B cell (primary cell): ENCODE data around the gene ZNF630. TPM values are rescaled to one million over a fixed set of nuclear protein-coding genes. Genes with fewer than 3 reads are reported as not detected.
"Not testable (repeated sequence)": the region's sequence is repeated elsewhere in the genome, so short reads cannot be mapped to it uniquely, and the experiment has no call there.

ENCODE experiments used
- ATAC-seq: fragments of 200-7000 bp; cut with Tn5 transposase; one replicate; pipeline ENCODE4 v1.10.0; 2021; ENCODE audit warnings: low read depth, mild to moderate bottlenecking, moderate number of reproducible peaks, moderate library complexity
- CTCF ChIA-PET: fragments of 350-600 bp; sonication (Branson Sonifier 250); formaldehyde crosslinking; loops from one replicate; lab custom pipeline; 2021; ENCODE audit warnings: antibody characterized with exemption, inconsistent platforms; lab: Charles Lee
- POLR2A ChIA-PET: fragments of 350-600 bp; sonication (Branson Sonifier 250); formaldehyde crosslinking; loops from one replicate; lab custom pipeline; 2021; ENCODE audit warnings: antibody characterized with exemption; lab: Charles Lee
- DNase-seq: peaks from one replicate; pipeline ENCODE4 v3.0.0; 2013
- H2AFZ ChIP-seq: 2 replicates; pipeline ENCODE4 v1.6.1; 2012; ENCODE audit warnings: mild to moderate bottlenecking, low read depth, low read length; ENCODE audit not compliant: insufficient read depth, poor library complexity, severe bottlenecking
- H3K27ac ChIP-seq, 2 donors: 1 replicate in 1 of 2; 2 replicates in 1 of 2; pipeline ENCODE4 v1.5.1; 2012 to 2013; ENCODE audit warnings: low read length in 2 of 2, mild to moderate bottlenecking in 2 of 2, moderate library complexity in 1 of 2
- H3K27me3 ChIP-seq, 4 experiments: fragments of 200-600 bp in 1 of 4; sonication (generic) in 1 of 4; replicated peaks in 1 of 4; 1 replicate in 2 of 4; 2 replicates in 2 of 4; pipeline versions ENCODE4 v1.6.1 to v1.7.0; 2013 to 2016; ENCODE audit warnings: low read length in 3 of 4, mild to moderate bottlenecking in 2 of 4, mixed read lengths in 1 of 4, moderate library complexity in 1 of 4; ENCODE audit not compliant: insufficient read depth in 4 of 4, control insufficient read depth in 3 of 4; ENCODE audit errors: control extremely low read depth in 1 of 4
- H3K36me3 ChIP-seq, 2 experiments: replicated peaks in 1 of 2; 1 replicate in 1 of 2; 2 replicates in 1 of 2; pipeline versions ENCODE4 v1.6.1 to v1.7.1; 2013; ENCODE audit warnings: low read length in 1 of 2; ENCODE audit not compliant: insufficient read depth in 2 of 2, control insufficient read depth in 1 of 2; ENCODE audit errors: control extremely low read depth in 1 of 2, extremely low read depth in 1 of 2
- H3K4me1 ChIP-seq, 2 donors: fragments of 200-600 bp in 1 of 2; sonication (generic) in 1 of 2; 1 replicate in 1 of 2; 2 replicates in 1 of 2; pipeline versions ENCODE4 v1.5.1 to v1.6.1; 2013 to 2017; ENCODE audit warnings: low read length in 2 of 2; ENCODE audit not compliant: control insufficient read depth in 2 of 2, insufficient read depth in 2 of 2
- H3K4me2 ChIP-seq: replicated peaks from 2 replicates; pipeline ENCODE3; 2012; ENCODE audit warnings: mild to moderate bottlenecking, low read depth, low read length; ENCODE audit not compliant: poor library complexity, severe bottlenecking
- H3K4me3 ChIP-seq, 5 experiments: fragments of 200-600 bp in 1 of 5; sonication (generic) in 1 of 5; 1 replicate in 3 of 5; 2 replicates in 2 of 5; pipeline versions ENCODE4 v1.5.1 to v1.7.0; 2011 to 2016; ENCODE audit warnings: low read length in 4 of 5, mild to moderate bottlenecking in 4 of 5, low read depth in 2 of 5, control low read depth in 1 of 5, moderate library complexity in 1 of 5; ENCODE audit not compliant: insufficient read depth in 1 of 5; ENCODE audit errors: control extremely low read depth in 1 of 5, extremely low read depth in 1 of 5
- H3K79me2 ChIP-seq: fragments of 200-600 bp; sonication (generic); one replicate; pipeline ENCODE4 v1.6.0; 2016; ENCODE audit warnings: low read length; ENCODE audit not compliant: control insufficient read depth, insufficient read depth
- H3K9ac ChIP-seq: fragments of 200-600 bp; sonication (generic); 2 replicates; pipeline ENCODE4 v1.6.1; 2017; ENCODE audit warnings: mild to moderate bottlenecking, low read length, moderate library complexity
- H3K9me3 ChIP-seq, 3 donors: one replicate each; pipeline versions ENCODE4 v1.6.1 to v1.7.1; 2013; ENCODE audit warnings: low read length in 2 of 3; ENCODE audit not compliant: control insufficient read depth in 2 of 3, insufficient read depth in 1 of 3; ENCODE audit errors: control extremely low read depth in 1 of 3
- H4K20me1 ChIP-seq: 2 replicates; pipeline ENCODE4 v1.6.0; 2012; ENCODE audit warnings: mild to moderate bottlenecking, low read length; ENCODE audit not compliant: insufficient read depth, control insufficient read depth, poor library complexity, severe bottlenecking
- H3K27ac Mint-ChIP-seq: one replicate; pipeline ENCODE4 v1.8.0; 2021; ENCODE audit warnings: mixed read lengths
- H3K27me3 Mint-ChIP-seq: one replicate; pipeline ENCODE4 v1.8.0; 2021; ENCODE audit warnings: mixed read lengths
- H3K4me1 Mint-ChIP-seq: one replicate; pipeline ENCODE4 v1.8.0; 2021; ENCODE audit warnings: mixed read lengths
- H3K4me3 Mint-ChIP-seq: one replicate; pipeline ENCODE4 v1.8.0; 2021; ENCODE audit warnings: mixed read lengths
- H3K9me3 Mint-ChIP-seq: one replicate; pipeline ENCODE4 v1.8.0; 2022; ENCODE audit warnings: mixed read lengths; ENCODE audit not compliant: insufficient read depth
- WGBS: methylation state at CpG from one replicate; pipeline ENCODE4 v1.1.5; 2013; ENCODE audit warnings: missing lambda C conversion rate; ENCODE audit not compliant: insufficient coverage; 5-methylcytosine and 5-hydroxymethylcytosine counted together
- intact Hi-C: fragments of 100-400 bp; cut with micrococcal nuclease; formaldehyde crosslinking; loops from one replicate; pipeline ENCODE4 v1.10.0; 2022
- polyA plus RNA-seq: library from polyadenylated mRNA; depleted of rRNA; stranded (reverse); fragments of >200 nt; gene quantifications from 2 replicates; pipeline ENCODE4 v1.2.3, GENCODE V29; 2012
- total RNA-seq, 2 donors: library from RNA; stranded (reverse); fragments of 120-200 nt in 1 of 2; gene quantifications; 1 replicate in 1 of 2; 2 replicates in 1 of 2; pipeline versions ENCODE4 v1.2.3 to v1.2.4, GENCODE V29; 2013 to 2022

The ZNF630 gene
- total and polyA plus RNA-seq, 2 donors (not counting 1 experiment from before 2014, with no cell fraction given): 2.8 TPM; not detected in 1

DNA sequence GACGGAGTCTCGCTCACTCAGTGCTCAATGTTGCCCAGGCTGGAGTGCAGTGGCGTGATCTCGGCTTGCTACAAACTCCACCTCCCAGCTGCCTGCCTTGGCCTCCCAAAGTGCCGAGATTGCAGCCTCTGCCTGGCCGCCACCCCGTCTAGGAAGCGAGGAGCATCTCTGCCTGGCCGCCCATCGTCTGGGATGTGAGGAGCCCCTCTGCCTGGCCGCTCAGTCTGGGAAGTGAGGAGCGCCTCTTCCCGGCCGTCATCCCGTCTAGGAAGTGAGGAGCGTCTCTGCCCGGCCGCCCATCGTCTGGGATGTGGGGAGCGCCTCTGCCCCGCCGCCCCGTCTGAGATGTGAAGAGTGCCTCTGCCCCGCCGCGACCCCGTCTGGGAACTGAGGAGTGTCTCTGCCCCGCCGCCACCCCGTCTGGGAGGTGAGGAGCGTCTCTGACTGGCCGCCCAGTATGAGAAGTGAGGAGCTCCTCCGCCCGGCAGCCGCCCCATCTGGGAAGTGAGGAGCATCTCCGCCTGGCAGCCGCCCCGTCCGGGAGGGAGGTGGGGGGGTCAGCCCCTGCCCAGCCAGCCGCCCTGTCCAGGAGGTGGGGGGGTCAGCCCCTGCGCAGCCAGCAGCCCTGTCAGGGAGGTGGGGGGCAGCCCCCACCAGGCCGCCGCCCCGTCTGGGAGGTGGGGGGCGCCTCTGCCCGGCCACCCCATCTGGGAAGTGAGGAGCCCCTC, 54.7 kb downstream of the ZNF630 start:
- CTCF ChIA-PET, H3K27ac Mint-ChIP-seq, H3K9me3 ChIP-seq, H3K9ac ChIP-seq, H3K36me3 ChIP-seq, H2AFZ ChIP-seq, H3K27me3 ChIP-seq, intact Hi-C loops, H3K4me1 ChIP-seq, H3K4me3 Mint-ChIP-seq, H3K4me1 Mint-ChIP-seq, DNase-seq, H4K20me1 ChIP-seq, H3K4me2 ChIP-seq, H3K79me2 ChIP-seq, POLR2A ChIA-PET, H3K27ac ChIP-seq, H3K9me3 Mint-ChIP-seq, H3K27me3 Mint-ChIP-seq, ATAC-seq, H3K4me3 ChIP-seq: not testable (repeated sequence)
- no CpG with 5 or more reads among the region's 46 CpGs for WGBS

DNA sequence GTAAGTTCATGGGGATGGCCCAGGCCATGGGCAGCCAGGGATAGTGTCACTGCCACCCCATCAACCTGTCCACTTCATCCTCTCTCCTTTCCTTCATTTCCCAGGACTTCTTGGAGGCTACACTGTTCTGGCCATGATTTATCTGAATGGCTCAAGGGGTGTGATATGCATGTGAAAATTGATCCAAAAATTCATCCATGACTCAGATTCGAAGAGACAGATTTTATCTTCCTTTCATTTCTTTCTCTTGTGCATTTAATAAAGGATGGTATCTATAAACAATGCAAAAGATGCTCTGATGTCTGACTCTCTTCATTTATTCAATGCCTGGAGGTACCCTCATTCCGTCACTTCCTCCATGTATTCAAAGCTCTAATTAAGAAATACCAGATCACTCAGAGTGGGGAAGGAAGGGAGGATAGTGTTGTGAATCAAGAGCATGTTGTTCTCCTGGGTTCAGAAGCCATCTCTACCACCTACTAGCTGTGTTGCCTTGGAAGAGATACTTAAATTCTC, 61.9 kb downstream of the ZNF630 start:
- DNase-seq, H3K4me3 Mint-ChIP-seq, POLR2A ChIA-PET, H3K4me3 ChIP-seq, H3K79me2 ChIP-seq, H3K9ac ChIP-seq, ATAC-seq, H3K9me3 Mint-ChIP-seq, H3K4me1 Mint-ChIP-seq, H3K27me3 Mint-ChIP-seq, H3K27ac ChIP-seq, H3K9me3 ChIP-seq, CTCF ChIA-PET, H4K20me1 ChIP-seq, intact Hi-C loops, H3K36me3 ChIP-seq, H3K4me2 ChIP-seq, H3K27me3 ChIP-seq, H3K4me1 ChIP-seq, H3K27ac Mint-ChIP-seq, H2AFZ ChIP-seq: not testable (repeated sequence)
- WGBS: no CpG with 5 or more reads among the region's 2 CpGs

Other genes with a start within 250 kb of the ZNF630 start
- gene ZNF81, start 234.7 kb downstream of the ZNF630 start, total RNA-seq: 15.3 and 17.7 TPM in 2 replicates
- 3.5 and 5.4 TPM in 2 replicates for gene ZNF81, start 234.7 kb downstream of the ZNF630 start, polyA plus RNA-seq
- gene ZNF182, start 67.7 kb downstream of the ZNF630 start, total RNA-seq: 12.6 and 13.1 TPM in 2 replicates
- 4.0 and 4.1 TPM in 2 replicates for gene ZNF182, start 67.7 kb downstream of the ZNF630 start, polyA plus RNA-seq
- not detected in 2 replicates for gene SPACA5, start 64.7 kb downstream of the ZNF630 start, total RNA-seq
- gene SPACA5, start 64.7 kb downstream of the ZNF630 start, polyA plus RNA-seq: not detected in 2 replicates
- gene SPACA5B, start 59.0 kb upstream of the ZNF630 start, total RNA-seq: not detected in 2 replicates
- not detected in 2 replicates for gene SPACA5B, start 59.0 kb upstream of the ZNF630 start, polyA plus RNA-seq
- gene SSX5, start 125.2 kb upstream of the ZNF630 start, total RNA-seq: not detected in 2 replicates
- gene SSX5, start 125.2 kb upstream of the ZNF630 start, polyA plus RNA-seq: not detected in 2 replicates
- not detected in 2 replicates for gene SSX1, start 183.8 kb upstream of the ZNF630 start, total RNA-seq
- gene SSX1, start 183.8 kb upstream of the ZNF630 start, polyA plus RNA-seq: not detected in 2 replicates